Brain microvascular endothelial cell (primary cell): Measurements from ENCODE around the gene PEAR1.

Source experiments
- DNase-seq: peaks from one replicate; pipeline ENCODE4 v3.0.0-alpha.2; 2020
- H3K27ac ChIP-seq: fragments of 250-450 bp; sonication (Bioruptor Pico); 2 replicates; pipeline ENCODE4 v1.5.1; 2020; ENCODE audit warnings: mild to moderate bottlenecking, moderate library complexity
- H3K27me3 ChIP-seq: fragments of 250-450 bp; sonication (Bioruptor Pico); replicated peaks from 2 replicates; pipeline ENCODE4 v1.5.1; 2020; ENCODE audit warnings: mild to moderate bottlenecking
- H3K36me3 ChIP-seq: fragments of 250-450 bp; sonication (Bioruptor Pico); replicated peaks from 2 replicates; pipeline ENCODE4 v1.5.1; 2020; ENCODE audit warnings: mild to moderate bottlenecking
- H3K4me3 ChIP-seq: 2 replicates; pipeline ENCODE4 v1.5.1; 2011; ENCODE audit warnings: low read depth, mild to moderate bottlenecking, control low read depth, low read length, moderate library complexity
- CTCF ChIP-seq: IDR thresholded peaks from 2 replicates; pipeline ENCODE4 v1.5.1; 2011; ENCODE audit warnings: low read depth, mild to moderate bottlenecking, moderate library complexity, low read length, control low read depth, inconsistent platforms; ENCODE audit errors: missing control alignments
- in situ Hi-C: cut with HindIII; loops from 2 replicates; pipeline ENCODE4 v1.10.0; 2017; ENCODE audit warnings: low sequenced_read_pairs, low pct_ligation_motif_present

Gene PEAR1

GRCh38 chr1:156949127-156949526, 55.6 kb downstream of the PEAR1 start:
- in situ Hi-C loops: no loop called here
- Histone ChIP-seq H3K27me3 (no peaks in the 10 kb centered on the region), H3K27ac (no peak overlapping the region), H3K36me3 (peaks cover 46% of the 10 kb centered on the region), H3K4me3 (no peak overlapping the region)
- no peak for DNase-seq
- TF ChIP-seq CTCF: no peak

- no peak for DNase-seq
- Histone ChIP-seq H3K36me3 (peaks cover 53% of the 10 kb centered on the region), H3K4me3 (no peak overlapping the region), H3K27ac (no peak overlapping the region), H3K27me3 (no peaks in the 10 kb centered on the region)
- in situ Hi-C loops: no loop called here
- TF ChIP-seq CTCF: no peak
Measured at GRCh38 chr1:156951371-156951770, 57.9 kb downstream of the PEAR1 start.

GRCh38 chr1:156953571-156953970, 60.1 kb downstream of the PEAR1 start:
- H3K27me3 ChIP-seq: no peaks in the 10 kb centered on the region
- DNase-seq: no peak
- in situ Hi-C loops: no loop called here
- no peak overlapping the region for H3K27ac ChIP-seq
- peaks cover 58% of the 10 kb centered on the region for H3K36me3 ChIP-seq
- H3K4me3 ChIP-seq: no peak overlapping the region
- no peak for TF ChIP-seq CTCF

GRCh38 chr1:156956333-156956732, 62.8 kb downstream of the PEAR1 start:
- no peak overlapping the region for H3K4me3 ChIP-seq
- no peak for DNase-seq
- H3K36me3 ChIP-seq: peaks cover 60% of the 10 kb centered on the region
- no peak overlapping the region for H3K27ac ChIP-seq
- no peaks in the 10 kb centered on the region for H3K27me3 ChIP-seq
- in situ Hi-C loops: no loop called here
- no peak for TF ChIP-seq CTCF

- no peaks in the 10 kb centered on the region for H3K27me3 ChIP-seq
- no peak for DNase-seq
Measured at GRCh38 chr1:156957634-156958033, 64.1 kb downstream of the PEAR1 start.

More at GRCh38 chr1:156957634-156958033, 64.1 kb downstream of the PEAR1 start:
- Histone ChIP-seq H3K36me3 (peaks cover 67% of the 10 kb centered on the region), H3K4me3 (no peak overlapping the region), H3K27ac (no peak overlapping the region)
- in situ Hi-C loops: no loop called here
- no peak for TF ChIP-seq CTCF
